ENCODE measurements around the gene RAD51B. TPM values are rescaled to one million over a fixed set of nuclear protein-coding genes. Genes with fewer than 3 reads are reported as not detected.

The RAD51B gene
- total and polyA plus RNA-seq, 2 donors (not counting 1 experiment from before 2014, with no cell fraction given): 4.6 to 16.3 TPM

- no peak for DNase-seq (ENCODE audit: low read depth in 2 of 2)
- Histone ChIP-seq H3K79me2 (ENCODE audit: control insufficient read depth, insufficient read depth, low read length) (no peaks in the 10 kb centered on the region), H3K4me1 (ENCODE audit: control insufficient read depth, extremely low read depth, insufficient read depth, low read length) (no peaks in the 10 kb centered on the region), H3K27me3 (ENCODE audit: control insufficient read depth, insufficient read depth, low read length) (no peaks in the 10 kb centered on the region), H3K9me3 (ENCODE audit: control insufficient read depth, insufficient read depth, low read depth, low read length) (no peaks in the 10 kb centered on the region), H3K4me3 (replicated peaks in 1 of 4; ENCODE audit: control extremely low read depth in 1 of 4, insufficient read depth in 1 of 4, low read depth in 3 of 4, low read length in 4 of 4) (no peak overlapping the region), H2AFZ (ENCODE audit: low read length) (no peak overlapping the region), H3K4me2 (ENCODE audit: extremely low read depth, insufficient read depth, low read length) (no peak overlapping the region), H4K20me1 (ENCODE audit: control insufficient read depth, extremely low read depth, insufficient read depth, low read length) (no peaks in the 10 kb centered on the region), H3K27ac (ENCODE audit: insufficient read depth, low read length) (no peak overlapping the region), H3K36me3 (ENCODE audit: control insufficient read depth, insufficient read depth, low read length) (no peaks in the 10 kb centered on the region), H3K9ac (ENCODE audit: insufficient read depth, low read length) (no peak overlapping the region)
- TF ChIP-seq EZH2 (IDR thresholded peaks at IDR 0.05; ENCODE audit: low read length, missing control alignments) (no peak), CTCF (conservative IDR thresholded peaks at IDR 0.05 in 1 of 2, IDR thresholded peaks at IDR 0.05 in 1 of 2; ENCODE audit: low read depth in 1 of 2, low read length in 2 of 2) (no peak)
Measured at GRCh38 chr14:68268197-68268596, 448.6 kb downstream of the RAD51B start.

- Histone ChIP-seq H3K4me1 (ENCODE audit: control insufficient read depth, extremely low read depth, insufficient read depth, low read length) (no peaks in the 10 kb centered on the region), H3K79me2 (ENCODE audit: control insufficient read depth, insufficient read depth, low read length) (no peaks in the 10 kb centered on the region), H3K4me2 (ENCODE audit: extremely low read depth, insufficient read depth, low read length) (no peak overlapping the region), H3K36me3 (ENCODE audit: control insufficient read depth, insufficient read depth, low read length) (no peaks in the 10 kb centered on the region), H3K4me3 (replicated peaks in 1 of 4; ENCODE audit: control extremely low read depth in 1 of 4, insufficient read depth in 1 of 4, low read depth in 3 of 4, low read length in 4 of 4) (no peak overlapping the region), H3K27ac (ENCODE audit: insufficient read depth, low read length) (no peak overlapping the region), H3K9me3 (ENCODE audit: control insufficient read depth, insufficient read depth, low read depth, low read length) (no peaks in the 10 kb centered on the region), H2AFZ (ENCODE audit: low read length) (no peak overlapping the region), H4K20me1 (ENCODE audit: control insufficient read depth, extremely low read depth, insufficient read depth, low read length) (no peaks in the 10 kb centered on the region), H3K9ac (ENCODE audit: insufficient read depth, low read length) (no peak overlapping the region), H3K27me3 (ENCODE audit: control insufficient read depth, insufficient read depth, low read length) (no peaks in the 10 kb centered on the region)
- TF ChIP-seq EZH2 (IDR thresholded peaks at IDR 0.05; ENCODE audit: low read length, missing control alignments) (no peak), CTCF (conservative IDR thresholded peaks at IDR 0.05 in 1 of 2, IDR thresholded peaks at IDR 0.05 in 1 of 2; ENCODE audit: low read depth in 1 of 2, low read length in 2 of 2) (no peak)
- DNase-seq (ENCODE audit: low read depth in 2 of 2): peak in 1 of 2 donors; percentile 68
Measured at GRCh38 chr14:68268719-68269118, 449.1 kb downstream of the RAD51B start.

- no peaks in the 10 kb centered on the region for H4K20me1 ChIP-seq (ENCODE audit: control insufficient read depth, extremely low read depth, insufficient read depth, low read length)
- H3K9ac ChIP-seq (ENCODE audit: insufficient read depth, low read length): no peak overlapping the region
- H3K4me1 ChIP-seq (ENCODE audit: control insufficient read depth, extremely low read depth, insufficient read depth, low read length): no peaks in the 10 kb centered on the region
- TF ChIP-seq EZH2 (IDR thresholded peaks at IDR 0.05; ENCODE audit: low read length, missing control alignments) (no peak), CTCF (conservative IDR thresholded peaks at IDR 0.05 in 1 of 2, IDR thresholded peaks at IDR 0.05 in 1 of 2; ENCODE audit: low read depth in 1 of 2, low read length in 2 of 2) (no peak)
- H3K79me2 ChIP-seq (ENCODE audit: control insufficient read depth, insufficient read depth, low read length): no peaks in the 10 kb centered on the region
- H3K27ac ChIP-seq (ENCODE audit: insufficient read depth, low read length): no peak overlapping the region
- H2AFZ ChIP-seq (ENCODE audit: low read length): no peak overlapping the region
- H3K27me3 ChIP-seq (ENCODE audit: control insufficient read depth, insufficient read depth, low read length): no peaks in the 10 kb centered on the region
- no peak overlapping the region for H3K4me3 ChIP-seq (replicated peaks in 1 of 4; ENCODE audit: control extremely low read depth in 1 of 4, insufficient read depth in 1 of 4, low read depth in 3 of 4, low read length in 4 of 4)
- peak in 1 of 2 donors; percentile 33 for DNase-seq (ENCODE audit: low read depth in 2 of 2)
- no peak overlapping the region for H3K4me2 ChIP-seq (ENCODE audit: extremely low read depth, insufficient read depth, low read length)
- H3K9me3 ChIP-seq (ENCODE audit: control insufficient read depth, insufficient read depth, low read depth, low read length): no peaks in the 10 kb centered on the region
- H3K36me3 ChIP-seq (ENCODE audit: control insufficient read depth, insufficient read depth, low read length): no peaks in the 10 kb centered on the region
Measured at GRCh38 chr14:68269136-68269927, 449.8 kb downstream of the RAD51B start.
